CD4-positive, alpha-beta T cell (primary cell): ENCODE results near the gene COL5A1. TPM values are rescaled to one million over a fixed set of nuclear protein-coding genes. Genes with fewer than 3 reads are reported as not detected.

Experiments
- ATAC-seq: fragments of 200-7000 bp; cut with Tn5 transposase; one replicate; pipeline ENCODE4 v1.10.0; 2022; ENCODE audit warnings: mild to moderate bottlenecking; ENCODE audit not compliant: poor library complexity
- CTCF ChIA-PET: fragments of 350-600 bp; sonication (Branson Sonifier 250); formaldehyde crosslinking; loops from one replicate; lab custom pipeline; 2021; ENCODE audit warnings: antibody characterized with exemption, inconsistent platforms; lab: Charles Lee
- POLR2A ChIA-PET: fragments of 350-600 bp; sonication (Branson Sonifier 250); formaldehyde crosslinking; loops from one replicate; lab custom pipeline; 2021; ENCODE audit warnings: antibody characterized with exemption, inconsistent platforms; lab: Charles Lee
- DNase-seq, 14 experiments: peaks; one replicate each; pipeline ENCODE4 v3.0.0-alpha.2; 2013 to 2020; ENCODE audit warnings: mixed read lengths in 2 of 14
- H3K27ac ChIP-seq, 2 donors: one replicate each; pipeline versions ENCODE4 v1.5.1 to v1.7.0; 2013; ENCODE audit warnings: low read length in 2 of 2, low read depth in 1 of 2, mild to moderate bottlenecking in 1 of 2
- H3K27me3 ChIP-seq, 2 experiments: 1 replicate in 1 of 2; 2 replicates in 1 of 2; pipeline versions ENCODE4 v1.6.1 to v1.7.0; 2013; ENCODE audit warnings: low read length in 2 of 2, control low read depth in 1 of 2, mild to moderate bottlenecking in 1 of 2, moderate library complexity in 1 of 2; ENCODE audit not compliant: insufficient read depth in 2 of 2, control insufficient read depth in 1 of 2
- H3K36me3 ChIP-seq: one replicate; pipeline ENCODE4 v1.6.1; 2013; ENCODE audit warnings: low read length, control low read depth; ENCODE audit not compliant: insufficient read depth
- H3K4me1 ChIP-seq: one replicate; pipeline ENCODE4 v1.6.1; 2013; ENCODE audit warnings: low read length, control low read depth; ENCODE audit not compliant: insufficient read depth
- H3K4me3 ChIP-seq: one replicate; pipeline ENCODE4 v1.5.1; 2013; ENCODE audit warnings: mild to moderate bottlenecking, low read length, moderate library complexity
- H3K9me3 ChIP-seq, 2 experiments: 1 replicate in 1 of 2; 2 replicates in 1 of 2; pipeline versions ENCODE4 v1.6.1 to v1.7.0; 2013; ENCODE audit warnings: low read length in 2 of 2, mild to moderate bottlenecking in 2 of 2, control low read depth in 1 of 2, moderate library complexity in 1 of 2; ENCODE audit not compliant: control insufficient read depth in 1 of 2, insufficient read depth in 1 of 2
- H3K27ac Mint-ChIP-seq: one replicate; pipeline ENCODE4 v1.8.0; 2020; ENCODE audit warnings: mixed read lengths
- H3K27me3 Mint-ChIP-seq: one replicate; pipeline ENCODE4 v1.8.0; 2021; ENCODE audit warnings: mixed read lengths
- H3K36me3 Mint-ChIP-seq: one replicate; pipeline ENCODE4 v1.8.0; 2021; ENCODE audit warnings: low read depth, mixed read lengths
- H3K4me1 Mint-ChIP-seq: one replicate; pipeline ENCODE4 v1.8.0; 2021; ENCODE audit warnings: low read depth, mixed read lengths
- H3K4me3 Mint-ChIP-seq: one replicate; pipeline ENCODE4 v1.8.0; 2020; ENCODE audit warnings: mild to moderate bottlenecking, mixed read lengths
- H3K9me3 Mint-ChIP-seq: one replicate; pipeline ENCODE4 v1.8.0; 2020; ENCODE audit warnings: mixed read lengths
- intact Hi-C, 2 experiments: fragments of 100-400 bp; cut with DNase I in 1 of 2; cut with micrococcal nuclease in 1 of 2; formaldehyde crosslinking; loops; one replicate each; pipeline versions ENCODE4 v1.15.1 to v1.9.0; 2023 to 2025; cut with DNase I, micrococcal nuclease
- total RNA-seq, 174 experiments: library from RNA in 2 of 174; stranded (reverse) in 2 of 174; gene quantifications; one replicate each; pipeline ENCODE4 v1.2.3 and lab custom pipeline; 2021 to 2026
- TF ChIP-seq, protein P1 (sequence below): fragments of 200-600 bp; IDR thresholded peaks from one replicate; pipeline ENCODE4 v1.8.0; 2022; ENCODE audit warnings: antibody characterized with exemption, mild to moderate bottlenecking

Gene COL5A1
- total RNA-seq, 2 experiments from 2014 or later: 0.41 to 0.50 TPM

DNA sequence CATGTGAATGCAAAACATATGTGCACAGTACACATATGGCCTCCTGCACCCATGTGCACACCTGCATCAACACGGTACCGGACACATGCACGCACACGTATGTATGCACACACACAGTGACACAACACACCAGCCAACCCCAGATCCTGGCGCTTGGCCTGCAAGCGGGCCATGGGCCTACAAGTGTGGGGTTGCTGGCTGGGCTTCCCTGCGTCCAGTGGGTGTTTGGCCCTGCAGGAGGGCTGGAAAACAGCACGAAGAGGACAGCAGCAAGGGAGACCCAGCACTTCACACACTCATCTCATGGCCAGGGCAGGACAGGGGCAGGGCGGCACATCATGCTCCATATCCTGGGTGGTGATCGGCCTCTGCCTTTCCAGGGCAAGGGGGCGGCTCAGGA, 77.7 kb downstream of the COL5A1 start:
- H3K27me3 Mint-ChIP-seq: peaks cover 8% of the 10 kb centered on the region
- no peaks in the 10 kb centered on the region for H3K36me3 ChIP-seq
- H3K4me1 Mint-ChIP-seq: no peaks in the 10 kb centered on the region
- no peak overlapping the region for H3K4me3 ChIP-seq
- H3K4me1 ChIP-seq: no peaks in the 10 kb centered on the region
- H3K27me3 ChIP-seq: peaks cover 0 to 3% of the 10 kb centered on the region in 2 experiments
- intact Hi-C loops: no loop called here
- TF ChIP-seq, protein P1, sequence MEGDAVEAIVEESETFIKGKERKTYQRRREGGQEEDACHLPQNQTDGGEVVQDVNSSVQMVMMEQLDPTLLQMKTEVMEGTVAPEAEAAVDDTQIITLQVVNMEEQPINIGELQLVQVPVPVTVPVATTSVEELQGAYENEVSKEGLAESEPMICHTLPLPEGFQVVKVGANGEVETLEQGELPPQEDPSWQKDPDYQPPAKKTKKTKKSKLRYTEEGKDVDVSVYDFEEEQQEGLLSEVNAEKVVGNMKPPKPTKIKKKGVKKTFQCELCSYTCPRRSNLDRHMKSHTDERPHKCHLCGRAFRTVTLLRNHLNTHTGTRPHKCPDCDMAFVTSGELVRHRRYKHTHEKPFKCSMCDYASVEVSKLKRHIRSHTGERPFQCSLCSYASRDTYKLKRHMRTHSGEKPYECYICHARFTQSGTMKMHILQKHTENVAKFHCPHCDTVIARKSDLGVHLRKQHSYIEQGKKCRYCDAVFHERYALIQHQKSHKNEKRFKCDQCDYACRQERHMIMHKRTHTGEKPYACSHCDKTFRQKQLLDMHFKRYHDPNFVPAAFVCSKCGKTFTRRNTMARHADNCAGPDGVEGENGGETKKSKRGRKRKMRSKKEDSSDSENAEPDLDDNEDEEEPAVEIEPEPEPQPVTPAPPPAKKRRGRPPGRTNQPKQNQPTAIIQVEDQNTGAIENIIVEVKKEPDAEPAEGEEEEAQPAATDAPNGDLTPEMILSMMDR: no peak
- DNase-seq: no peak
- H3K27ac Mint-ChIP-seq: no peak overlapping the region
- H3K4me3 Mint-ChIP-seq: no peak overlapping the region
- CTCF ChIA-PET: no interaction called here
- no peak overlapping the region for H3K27ac ChIP-seq
- peaks cover 0 to 7% of the 10 kb centered on the region in 2 experiments for H3K9me3 ChIP-seq
- POLR2A ChIA-PET: no interaction called here
- H3K36me3 Mint-ChIP-seq: no peaks in the 10 kb centered on the region
- no peaks in the 10 kb centered on the region for H3K9me3 Mint-ChIP-seq
- no peak for ATAC-seq

DNA sequence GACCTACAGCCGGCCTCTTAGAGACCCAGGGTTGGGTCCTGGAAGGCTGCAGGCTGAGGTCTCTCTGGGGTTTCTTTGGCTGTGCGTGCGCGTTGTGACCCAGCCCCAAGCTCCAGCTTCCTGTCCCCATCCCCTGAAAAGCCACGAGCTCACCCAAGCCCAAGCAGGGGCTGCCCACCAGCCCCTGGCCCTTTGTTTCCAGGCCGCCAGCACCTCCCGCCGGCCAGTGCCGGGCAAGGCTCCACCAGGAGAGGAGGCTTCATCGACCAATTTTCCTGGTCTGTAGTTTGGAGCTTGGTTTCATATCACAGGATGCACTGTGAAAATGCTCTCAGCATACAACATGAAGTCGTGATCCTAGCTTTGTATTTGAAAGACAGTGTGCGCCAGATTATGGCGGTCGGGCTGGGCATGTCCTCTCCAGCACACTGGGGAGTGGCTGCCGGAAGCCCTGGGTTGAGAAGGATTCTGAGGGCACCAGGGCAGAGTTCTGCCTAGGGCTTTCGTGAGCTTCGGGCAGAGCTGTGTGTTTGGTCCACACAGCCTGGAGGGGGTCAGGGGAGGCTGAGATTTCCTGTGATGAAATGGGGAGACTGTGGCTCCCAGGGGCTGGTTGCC, 78.6 kb downstream of the COL5A1 start:
- DNase-seq (no peak), ATAC-seq (no peak)
- Histone ChIP-seq H3K4me1 (no peaks in the 10 kb centered on the region), H3K36me3 (no peaks in the 10 kb centered on the region), H3K4me3 (no peak overlapping the region), H3K27ac (no peak overlapping the region), H3K9me3 (peaks cover 0 to 7% of the 10 kb centered on the region in 2 experiments), H3K27me3 (peaks cover 0 to 5% of the 10 kb centered on the region in 2 experiments)
- H3K4me1 Mint-ChIP-seq: no peaks in the 10 kb centered on the region
- H3K27me3 Mint-ChIP-seq: peaks cover 10% of the 10 kb centered on the region
- H3K27ac Mint-ChIP-seq: no peak overlapping the region
- H3K4me3 Mint-ChIP-seq: no peak overlapping the region
- TF ChIP-seq, protein P1: no peak
- CTCF ChIA-PET: no interaction called here
- no peaks in the 10 kb centered on the region for H3K36me3 Mint-ChIP-seq
- POLR2A ChIA-PET: no interaction called here
- H3K9me3 Mint-ChIP-seq: no peaks in the 10 kb centered on the region
- intact Hi-C loops: no loop called here

DNA sequence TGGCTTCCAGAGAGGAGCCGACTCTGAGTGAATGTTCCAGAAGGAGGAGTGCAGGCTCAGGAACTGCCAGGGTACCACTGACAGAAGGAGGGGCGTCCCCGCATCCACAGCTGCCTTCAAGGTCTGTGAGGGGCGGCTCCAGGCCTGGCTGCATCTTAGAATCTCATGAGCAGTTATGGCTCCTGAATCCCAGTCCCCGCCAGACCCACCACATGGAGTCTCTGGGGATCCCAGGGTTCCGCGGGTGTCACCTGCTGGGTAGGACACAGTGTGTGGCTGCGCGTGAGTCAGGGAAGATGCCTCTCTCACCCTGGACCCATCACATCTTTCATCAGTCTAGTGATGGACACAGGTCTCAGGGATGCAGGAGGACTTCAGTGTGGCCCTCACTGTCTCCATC, 79.2 kb downstream of the COL5A1 start:
- TF ChIP-seq, protein P1: no peak
- Histone ChIP-seq H3K4me3 (no peak overlapping the region), H3K27me3 (peaks cover 0 to 5% of the 10 kb centered on the region in 2 experiments), H3K9me3 (peaks cover 0 to 7% of the 10 kb centered on the region in 2 experiments), H3K36me3 (no peaks in the 10 kb centered on the region), H3K4me1 (no peaks in the 10 kb centered on the region), H3K27ac (no peak overlapping the region)
- H3K27me3 Mint-ChIP-seq: peaks cover 16% of the 10 kb centered on the region
- H3K4me3 Mint-ChIP-seq: no peak overlapping the region
- H3K36me3 Mint-ChIP-seq: no peaks in the 10 kb centered on the region
- no peak for ATAC-seq
- no peak for DNase-seq
- ChIA-PET POLR2A (no interaction called here), CTCF (interaction anchor here (0.6 kb wide), 1 partner anchor 197 kb away, joined by 3 read pairs; the partner anchor contains the start of gene FCN1)
- no peaks in the 10 kb centered on the region for H3K4me1 Mint-ChIP-seq
- intact Hi-C loops: no loop called here
- H3K9me3 Mint-ChIP-seq: no peaks in the 10 kb centered on the region
- no peak overlapping the region for H3K27ac Mint-ChIP-seq
